Activated CD4-positive, alpha-beta T cell treated with anti-CD3 and anti-CD28 coated beads, Interleukin-2, amount 50 U/mL, for 24 hours (primary cell): ENCODE measurements around the gene MT2A.

ENCODE experiments used
- DNase-seq, 2 donors: peaks; one replicate each; pipeline ENCODE4 v3.0.0-alpha.2; 2020; ENCODE audit warnings: low read depth in 1 of 2, low spot score in 1 of 2

MT2A gene

DNA sequence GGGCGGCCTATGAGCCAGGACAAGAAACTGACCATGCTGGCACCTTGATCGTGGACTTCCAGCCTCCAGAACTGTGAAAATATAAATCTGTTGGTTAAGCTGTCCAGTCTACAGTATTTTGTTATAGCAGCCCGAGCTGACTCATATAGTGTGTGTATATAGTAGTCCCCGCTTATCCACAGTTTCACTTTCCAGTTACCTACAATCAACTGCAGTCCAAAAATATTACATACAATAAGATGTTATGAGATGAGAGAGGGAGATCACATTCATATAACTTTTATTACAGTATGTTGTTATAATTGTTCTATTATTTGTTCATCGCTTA, 14.1 kb upstream of the MT2A start:
- no peak for DNase-seq

DNA sequence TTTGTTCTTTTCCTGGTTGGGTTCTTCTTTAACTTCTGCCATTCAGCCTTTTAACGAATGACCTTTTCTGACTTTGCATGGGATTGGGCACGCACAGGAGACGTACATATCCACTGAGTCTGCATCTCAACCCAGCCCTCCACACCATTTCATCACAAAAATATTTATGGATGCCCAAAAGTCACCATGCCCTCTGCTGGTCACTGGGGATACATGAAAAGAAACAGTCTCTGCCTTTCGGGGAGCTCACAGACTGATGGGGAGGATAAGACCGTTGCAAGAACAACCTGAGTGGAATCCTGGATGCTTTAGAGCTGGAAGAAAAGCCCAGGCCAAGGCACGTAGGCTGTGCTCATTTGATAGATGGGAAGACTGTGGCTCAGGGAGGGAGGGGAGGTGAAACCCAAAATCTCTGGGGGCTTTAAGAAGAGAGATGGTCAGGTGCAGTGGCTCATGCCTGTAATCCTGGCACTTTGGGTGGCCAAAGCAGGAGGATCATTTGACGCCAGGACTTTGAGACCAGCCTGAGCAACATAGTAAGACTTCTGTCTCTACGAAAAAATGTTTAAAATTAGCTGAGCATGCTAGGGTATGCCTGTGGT, 7.9 kb upstream of the MT2A start:
- no peak for DNase-seq

GRCh38 chr16:56601325-56601724, 7.1 kb upstream of the MT2A start:
- DNase-seq: no peak

DNA sequence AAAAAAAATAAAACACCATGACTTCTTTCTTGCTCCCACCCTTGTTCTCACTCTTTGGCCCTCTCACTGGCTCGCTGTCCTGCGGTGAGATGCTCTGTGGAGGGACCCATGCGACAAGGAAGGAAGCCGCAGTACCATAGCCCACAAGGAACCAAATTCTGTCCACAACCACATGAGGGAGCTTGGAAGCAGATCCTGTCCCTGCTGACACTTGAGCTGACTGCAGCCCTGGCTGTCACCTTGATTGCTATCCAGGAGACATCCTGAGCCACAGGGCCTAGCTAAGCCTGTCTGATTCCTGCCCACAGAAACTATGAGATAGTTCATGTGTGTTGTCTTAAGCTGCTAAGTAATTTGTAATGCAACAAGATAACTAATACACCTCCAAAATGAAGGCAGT, 4.8 kb upstream of the MT2A start:
- DNase-seq: no peak

DNA sequence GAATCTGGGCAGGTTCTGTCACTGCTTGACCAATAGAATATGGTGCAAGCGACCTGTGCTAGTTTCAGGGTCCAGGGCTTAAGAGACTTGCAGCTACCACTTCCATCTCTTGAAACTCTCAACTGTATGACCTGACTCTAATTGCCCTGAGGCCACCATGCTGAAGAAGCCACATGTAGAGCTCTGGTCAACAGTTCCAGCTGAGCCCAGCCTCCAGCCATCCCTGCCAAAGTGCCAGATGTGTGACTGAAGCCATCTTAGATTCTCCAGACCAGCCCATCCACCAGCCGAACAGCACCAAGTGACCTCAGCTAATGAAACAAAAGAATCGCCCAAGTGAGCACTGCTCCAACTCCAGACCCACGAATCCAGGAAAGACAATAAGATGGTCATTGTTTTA, 3.4 kb upstream of the MT2A start:
- DNase-seq: no peak

DNA sequence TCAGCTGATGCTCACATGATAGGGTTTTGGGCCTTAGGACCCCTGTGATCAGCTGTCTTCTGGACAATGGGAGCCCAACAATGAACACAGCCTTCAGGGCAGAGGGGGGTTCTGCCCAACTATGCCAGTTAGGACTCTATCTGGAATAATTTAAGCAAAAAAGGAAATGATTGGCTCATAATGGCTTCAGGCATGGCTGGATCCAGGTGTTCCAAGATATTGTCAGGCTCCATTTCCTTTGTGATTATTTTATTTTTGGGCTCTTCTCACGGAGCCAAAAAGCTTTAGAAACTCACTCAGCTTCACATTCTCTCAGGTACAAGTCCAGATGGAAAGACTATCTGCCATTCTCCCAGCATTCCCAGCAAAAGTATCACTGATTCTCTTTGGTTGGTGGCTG, 2.9 kb upstream of the MT2A start:
- no peak for DNase-seq

GRCh38 chr16:56606071-56606475, 2.3 kb upstream of the MT2A start:
- no peak for DNase-seq

DNA sequence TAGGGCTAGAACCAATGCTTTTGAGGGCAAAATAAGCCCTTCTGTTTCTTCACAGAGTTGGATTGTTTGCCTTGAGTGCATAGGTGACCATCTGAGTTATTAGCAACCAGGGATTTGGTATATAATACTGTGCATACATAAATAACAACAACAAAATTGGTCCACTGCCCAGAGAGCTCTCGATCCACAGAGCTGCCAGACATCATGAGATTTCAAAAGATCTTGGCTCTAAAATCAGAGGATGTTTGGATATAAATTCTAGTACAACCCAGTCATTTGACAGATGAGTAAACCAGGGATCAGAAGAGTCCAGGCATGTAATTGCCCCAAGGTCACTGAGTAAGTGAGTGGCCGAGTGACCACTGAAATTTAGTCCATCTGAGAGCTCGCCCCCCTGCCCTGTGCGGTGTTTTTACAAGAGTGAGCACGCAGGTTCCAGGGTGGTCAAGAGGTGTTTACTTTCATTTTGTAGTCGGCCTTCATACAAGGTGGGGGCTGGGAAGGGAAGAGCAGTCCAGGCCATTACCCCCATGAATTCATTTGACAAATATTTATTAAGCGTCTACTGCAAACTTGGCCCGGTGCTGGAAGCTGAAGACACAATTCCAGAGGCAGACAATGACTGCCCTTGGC, 1.8 kb upstream of the MT2A start:
- DNase-seq: no peak

- DNase-seq: no peak
Measured at GRCh38 chr16:56607109-56607618, 1.2 kb upstream of the MT2A start.

DNA sequence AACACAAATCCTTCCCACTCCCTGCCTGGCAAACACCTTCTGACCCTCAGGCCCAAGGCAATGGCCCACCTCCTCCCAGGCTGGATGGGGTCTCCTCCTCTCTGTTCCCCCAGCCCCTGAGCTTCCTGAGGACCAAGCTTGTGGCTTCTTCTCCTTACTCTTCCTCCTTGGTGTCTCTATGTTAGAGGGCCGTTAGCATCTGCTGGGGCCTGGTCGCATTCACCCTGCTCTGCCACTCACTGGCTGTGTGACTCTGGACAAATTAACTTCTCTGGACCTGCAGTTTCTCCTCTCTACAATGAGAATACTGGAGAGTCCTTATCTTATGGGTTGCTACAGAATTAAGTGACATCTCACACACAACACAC, 725 bp upstream of the MT2A start:
- DNase-seq: no peak

GRCh38 chr16:56608876-56609462, 585 bp downstream of the MT2A start:
- no peak for DNase-seq

GRCh38 chr16:56609463-56609921, 1.1 kb downstream of the MT2A start:
- peak in 1 of 2 donors; percentile 80 for DNase-seq

- peak; percentile 50 to 67 for DNase-seq
Measured at GRCh38 chr16:56610017-56610608, 1.7 kb downstream of the MT2A start.

- DNase-seq: no peak
Measured at GRCh38 chr16:56610609-56611111, 2.3 kb downstream of the MT2A start.

DNA sequence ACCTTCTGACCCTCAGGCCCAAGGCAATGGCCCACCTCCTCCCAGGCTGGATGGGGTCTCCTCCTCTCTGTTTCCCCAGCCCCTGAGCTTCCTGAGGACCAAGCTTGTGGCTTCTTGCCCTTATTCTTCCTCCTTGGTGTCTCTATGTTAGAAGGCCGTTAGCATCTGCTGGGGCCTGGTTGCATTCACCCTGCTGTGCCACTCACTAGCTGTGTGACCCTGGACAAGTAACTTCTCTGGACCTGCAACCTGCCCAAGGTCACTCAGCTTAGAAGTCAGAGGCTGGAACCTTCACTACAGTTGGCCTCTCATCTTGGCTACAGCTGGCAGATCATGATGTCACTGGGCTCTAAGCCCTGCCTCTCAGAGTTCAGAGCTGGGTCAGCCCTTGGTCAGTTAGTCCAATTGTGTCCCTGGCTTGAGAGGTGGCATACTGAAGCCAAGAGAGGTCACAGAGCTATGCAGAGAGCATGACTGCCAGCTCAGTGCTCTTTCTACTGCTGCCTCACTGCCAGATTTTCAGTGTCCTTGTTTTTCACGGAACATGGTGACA, 3.0 kb downstream of the MT2A start:
- DNase-seq: no peak

DNA sequence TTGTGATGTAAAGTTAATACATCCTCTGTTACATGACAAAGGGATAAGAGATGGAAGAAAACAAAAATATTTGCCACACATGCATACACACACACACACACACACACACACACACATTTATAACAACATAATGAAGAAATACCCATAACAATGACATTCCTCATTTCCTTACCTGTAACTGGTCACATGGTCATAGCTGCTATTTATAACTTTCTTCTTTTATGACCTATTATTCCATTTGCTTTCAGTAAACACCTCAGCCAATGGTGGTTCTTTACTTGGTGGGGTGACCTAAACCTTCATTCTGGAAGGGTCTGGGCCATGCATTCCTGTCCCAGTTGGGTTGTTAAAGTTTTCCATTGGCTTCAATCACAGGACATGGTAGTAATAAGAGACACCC, 5.3 kb downstream of the MT2A start:
- DNase-seq: no peak

DNA sequence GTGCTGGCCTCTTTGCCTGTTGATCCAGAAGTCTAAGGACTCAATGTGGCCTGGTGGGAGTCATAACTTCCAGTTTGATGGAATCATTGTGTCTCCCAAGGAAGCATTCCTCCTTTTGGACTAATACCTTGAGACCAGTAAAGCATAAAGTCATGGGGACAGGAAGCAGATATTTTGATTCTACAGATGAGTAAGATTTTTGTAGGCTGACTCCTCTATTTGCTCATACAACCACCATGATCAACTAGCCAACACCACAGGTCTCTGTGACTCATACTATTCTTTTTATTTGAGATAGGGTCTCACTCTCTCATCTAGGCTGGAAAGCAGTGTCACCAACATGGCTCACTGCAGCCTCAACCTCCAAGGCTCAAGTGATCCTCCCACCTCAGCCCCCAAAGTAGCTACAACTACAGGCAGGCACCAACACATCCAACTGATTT, 6.2 kb downstream of the MT2A start:
- DNase-seq: peak in 1 of 2 donors; percentile 19

GRCh38 chr16:56615353-56615752, 7.0 kb downstream of the MT2A start:
- no peak for DNase-seq

GRCh38 chr16:56616608-56617211, 8.3 kb downstream of the MT2A start:
- no peak for DNase-seq

- DNase-seq: peak in 1 of 2 donors; percentile 33
Measured at GRCh38 chr16:56617212-56618085, 9.1 kb downstream of the MT2A start.
